ENCODE data around the gene PMM2.

DNA sequence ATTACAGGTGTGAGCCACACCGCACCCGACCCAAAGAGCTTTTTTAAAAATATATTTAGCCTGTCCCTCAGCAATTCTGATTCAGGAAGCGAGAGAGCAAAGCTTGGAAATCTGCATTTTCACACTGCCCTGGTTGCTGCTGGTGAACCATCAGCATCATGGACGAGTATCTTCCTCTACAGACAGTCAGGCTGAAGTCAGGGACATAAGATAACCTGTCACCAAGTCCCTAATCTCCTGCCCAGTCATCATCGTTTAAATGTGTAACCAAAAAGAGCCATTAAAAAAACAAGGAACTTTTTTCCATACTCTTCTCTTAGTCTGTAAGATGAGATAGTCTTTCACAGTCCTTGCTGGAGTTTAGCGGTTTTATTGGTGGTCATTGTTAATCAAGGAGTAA is 6.7 kb downstream of the PMM2 start:
- TF ChIP-seq, protein P1, sequence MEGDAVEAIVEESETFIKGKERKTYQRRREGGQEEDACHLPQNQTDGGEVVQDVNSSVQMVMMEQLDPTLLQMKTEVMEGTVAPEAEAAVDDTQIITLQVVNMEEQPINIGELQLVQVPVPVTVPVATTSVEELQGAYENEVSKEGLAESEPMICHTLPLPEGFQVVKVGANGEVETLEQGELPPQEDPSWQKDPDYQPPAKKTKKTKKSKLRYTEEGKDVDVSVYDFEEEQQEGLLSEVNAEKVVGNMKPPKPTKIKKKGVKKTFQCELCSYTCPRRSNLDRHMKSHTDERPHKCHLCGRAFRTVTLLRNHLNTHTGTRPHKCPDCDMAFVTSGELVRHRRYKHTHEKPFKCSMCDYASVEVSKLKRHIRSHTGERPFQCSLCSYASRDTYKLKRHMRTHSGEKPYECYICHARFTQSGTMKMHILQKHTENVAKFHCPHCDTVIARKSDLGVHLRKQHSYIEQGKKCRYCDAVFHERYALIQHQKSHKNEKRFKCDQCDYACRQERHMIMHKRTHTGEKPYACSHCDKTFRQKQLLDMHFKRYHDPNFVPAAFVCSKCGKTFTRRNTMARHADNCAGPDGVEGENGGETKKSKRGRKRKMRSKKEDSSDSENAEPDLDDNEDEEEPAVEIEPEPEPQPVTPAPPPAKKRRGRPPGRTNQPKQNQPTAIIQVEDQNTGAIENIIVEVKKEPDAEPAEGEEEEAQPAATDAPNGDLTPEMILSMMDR (IDR thresholded peaks at IDR 0.05; ENCODE audit: poor library complexity), result no peak
- TF ChIP-seq EZH2 (IDR thresholded peaks at IDR 0.05; ENCODE audit: borderline replicate concordance), result no peak

Data from hepatocyte (in vitro differentiated cells).